GM12864 (cell line): Measurements from ENCODE around the gene DERA.
"Not testable (repeated sequence)": the region's sequence is repeated elsewhere in the genome, so short reads cannot be mapped to it uniquely, and the experiment has no call there.

Source experiments
- DNase-seq: peaks from one replicate; pipeline ENCODE4 v3.0.0-alpha.2; 2011; ENCODE audit warnings: low read depth
- H3K4me3 ChIP-seq: 2 replicates; pipeline ENCODE4 v1.5.1; 2011; ENCODE audit warnings: mild to moderate bottlenecking, low read depth, low read length, control low read depth
- CTCF ChIP-seq: IDR thresholded peaks from 2 replicates; pipeline ENCODE4 v1.5.1; 2011; ENCODE audit warnings: low read depth, mild to moderate bottlenecking, moderate library complexity, low read length, control low read depth, inconsistent platforms; ENCODE audit errors: missing control alignments

DERA gene

GRCh38 chr12:15942475-15942874 is 31.3 kb downstream of the DERA start:
- no peak overlapping the region for H3K4me3 ChIP-seq
- no peak for DNase-seq
- no peak for TF ChIP-seq CTCF

GRCh38 chr12:15943519-15943918 is 32.4 kb downstream of the DERA start:
- not testable (repeated sequence) for DNase-seq, H3K4me3 ChIP-seq

- not testable (repeated sequence) for DNase-seq, H3K4me3 ChIP-seq
Observed at GRCh38 chr12:15948461-15948860, 37.3 kb downstream of the DERA start.

GRCh38 chr12:15955281-15955680 is 44.1 kb downstream of the DERA start:
- no peak overlapping the region for H3K4me3 ChIP-seq
- no peak for TF ChIP-seq CTCF
- no peak for DNase-seq

GRCh38 chr12:15956010-15956409 is 44.9 kb downstream of the DERA start:
- TF ChIP-seq CTCF, result no peak

GRCh38 chr12:15956413-15957185 is 45.5 kb downstream of the DERA start:
- DNase-seq, result no peak
- H3K4me3 ChIP-seq, result no peak overlapping the region
- no peak for TF ChIP-seq CTCF

More at GRCh38 chr12:15956010-15956409, 44.9 kb downstream of the DERA start:
- H3K4me3 ChIP-seq, result no peak overlapping the region
- no peak for DNase-seq

GRCh38 chr12:15962760-15963159 is 51.6 kb downstream of the DERA start:
- no peak for DNase-seq
- no peak for TF ChIP-seq CTCF
- no peak overlapping the region for H3K4me3 ChIP-seq

- no peak overlapping the region for H3K4me3 ChIP-seq
- no peak for DNase-seq
- no peak for TF ChIP-seq CTCF
Observed at GRCh38 chr12:15963271-15963670, 52.1 kb downstream of the DERA start.
